ENCODE measurements around the gene TP63. TPM values are rescaled to one million over a fixed set of nuclear protein-coding genes. Genes with fewer than 3 reads are reported as not detected.
"Not testable (repeated sequence)": the region's sequence is repeated elsewhere in the genome, so short reads cannot be mapped to it uniquely, and the experiment has no call there.

The TP63 gene
- total RNA-seq, 2 experiments from 2014 or later: 0.34 to 0.53 TPM

DNA sequence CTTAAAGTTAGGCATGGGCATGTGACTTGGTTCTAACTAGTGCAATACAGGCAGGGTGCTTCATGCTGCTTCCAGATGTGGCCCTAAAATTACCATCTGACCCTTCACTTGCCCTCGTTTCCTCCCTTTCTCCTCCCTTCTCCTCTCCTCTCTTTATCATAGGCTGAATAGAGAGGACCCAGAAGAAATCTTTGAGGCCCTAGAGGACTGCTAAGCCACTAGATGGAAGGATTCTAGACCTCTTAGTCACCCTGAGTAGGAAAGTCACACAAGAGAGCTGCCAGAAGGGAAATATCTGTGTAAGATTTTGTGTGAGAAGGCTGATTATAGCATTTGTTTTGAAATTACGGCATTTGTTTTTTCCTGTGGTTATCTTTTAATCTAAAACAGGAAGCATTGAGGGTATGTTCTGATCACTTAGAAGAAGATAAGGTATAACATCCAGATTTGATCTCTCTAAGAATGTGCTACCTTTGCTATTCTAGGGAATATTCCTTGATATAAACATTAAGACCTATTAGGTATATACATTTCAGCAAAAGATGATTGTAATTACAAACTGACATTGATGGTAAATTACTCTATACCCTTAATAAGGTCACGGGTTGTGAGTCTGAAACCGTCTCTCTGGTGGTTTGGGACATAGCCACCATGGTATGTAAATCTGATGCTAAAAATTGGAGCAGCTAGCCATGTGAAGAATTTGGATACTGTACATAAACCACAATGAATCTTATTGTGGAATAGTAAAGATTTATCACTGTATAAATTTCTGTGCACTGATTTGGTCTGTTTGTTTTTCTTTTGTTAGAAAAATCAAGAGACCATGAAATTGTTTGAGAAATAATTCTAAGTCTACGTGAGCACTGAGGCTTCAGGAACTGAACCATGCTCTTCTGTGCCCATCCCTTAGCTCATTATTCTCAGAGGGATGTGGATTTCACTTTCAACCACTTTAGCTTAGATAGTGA, 84.1 kb downstream of the TP63 start:
- POLR2A ChIA-PET: no interaction called here
- CTCF ChIA-PET: no interaction called here

DNA sequence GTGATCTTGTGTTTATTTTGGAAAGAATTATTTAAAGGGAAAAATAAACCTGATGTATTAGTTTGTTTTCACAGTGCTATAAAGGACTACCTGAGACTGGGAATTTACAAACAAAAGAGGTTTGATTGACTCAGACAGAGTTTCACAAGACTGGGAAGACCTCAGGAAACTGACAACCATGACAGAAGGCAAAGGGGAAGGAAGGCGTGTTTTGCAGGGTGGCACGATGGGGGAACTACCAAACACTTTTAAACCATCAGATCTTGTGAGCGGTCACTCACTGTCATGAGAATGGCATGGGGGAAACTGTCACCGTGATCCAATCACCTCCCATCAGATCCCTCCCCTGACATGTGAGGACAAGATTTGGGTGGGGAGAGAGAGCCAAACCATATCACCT, 87.0 kb downstream of the TP63 start:
- ChIA-PET CTCF (no interaction called here), POLR2A (no interaction called here)

DNA sequence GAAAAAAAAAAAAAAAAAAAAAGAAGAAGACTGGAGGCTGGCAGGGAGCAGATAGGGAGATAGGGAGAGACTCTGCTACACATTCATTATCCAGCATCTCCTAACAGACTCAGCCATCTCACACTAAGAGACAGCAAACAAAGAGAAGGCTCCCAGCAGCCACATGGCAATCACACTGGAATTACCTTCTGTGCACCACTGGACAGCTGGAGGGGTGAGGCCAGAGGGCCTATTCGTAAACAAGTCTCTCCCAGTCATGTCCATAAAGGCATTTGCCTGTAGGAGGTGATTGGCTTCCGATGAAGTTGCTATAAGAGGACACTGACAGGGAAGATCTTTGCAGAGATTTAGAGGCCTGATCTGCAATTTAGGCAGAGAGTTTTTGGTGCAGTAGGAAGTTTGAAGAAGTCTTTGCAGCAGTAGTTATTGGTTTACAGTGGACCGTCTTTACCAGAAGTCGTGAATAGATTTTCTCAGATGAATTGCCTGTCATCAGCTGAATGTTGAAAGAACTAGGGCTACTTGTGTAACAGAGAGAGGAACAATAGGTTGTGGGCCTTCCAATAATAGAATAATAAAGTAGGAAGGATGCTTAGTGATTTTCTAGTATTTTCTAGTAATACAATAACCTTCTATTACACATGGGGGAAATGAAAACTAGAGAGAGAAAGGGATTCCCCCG, 89.7 kb downstream of the TP63 start:
- POLR2A ChIA-PET: no interaction called here
- CTCF ChIA-PET: no interaction called here

DNA sequence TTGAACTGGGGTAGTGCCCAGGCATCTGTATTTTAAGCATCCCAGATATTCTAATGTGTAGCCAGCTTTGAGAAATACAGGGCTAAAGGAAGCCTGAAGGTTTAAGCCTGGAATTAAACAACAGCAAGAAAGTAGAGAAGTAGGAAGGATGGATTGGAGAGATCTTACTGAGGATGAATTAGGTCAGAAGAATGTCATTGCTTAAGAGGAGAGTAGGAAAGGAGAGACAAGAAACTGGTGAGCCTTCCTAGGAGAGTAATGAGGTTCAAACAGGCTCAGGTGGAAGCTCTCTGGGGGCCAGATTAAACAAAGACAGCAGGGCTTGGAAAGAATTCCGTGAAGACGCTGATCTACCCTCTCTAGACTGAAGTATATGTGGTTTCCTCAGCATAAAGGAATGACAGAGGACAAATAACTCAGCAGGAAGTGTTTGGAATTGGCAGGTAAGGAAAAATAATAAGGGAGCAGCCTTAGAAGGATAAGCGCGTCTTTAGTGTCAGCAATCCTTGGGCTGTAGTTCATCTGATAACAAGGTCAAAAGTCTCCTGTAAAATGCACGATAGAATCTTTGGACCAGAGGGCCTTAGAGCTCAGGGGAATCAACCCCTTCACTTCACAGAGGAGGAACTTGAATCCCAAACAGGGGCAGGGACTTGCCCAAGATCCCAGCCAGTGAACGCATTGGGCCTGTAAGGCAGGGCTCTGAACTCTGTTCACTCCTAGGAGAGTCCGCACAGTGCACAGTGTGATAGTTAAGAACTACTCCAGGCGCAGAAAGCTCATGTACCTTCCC, 90.9 kb downstream of the TP63 start:
- CTCF ChIA-PET: no interaction called here
- POLR2A ChIA-PET: no interaction called here

DNA sequence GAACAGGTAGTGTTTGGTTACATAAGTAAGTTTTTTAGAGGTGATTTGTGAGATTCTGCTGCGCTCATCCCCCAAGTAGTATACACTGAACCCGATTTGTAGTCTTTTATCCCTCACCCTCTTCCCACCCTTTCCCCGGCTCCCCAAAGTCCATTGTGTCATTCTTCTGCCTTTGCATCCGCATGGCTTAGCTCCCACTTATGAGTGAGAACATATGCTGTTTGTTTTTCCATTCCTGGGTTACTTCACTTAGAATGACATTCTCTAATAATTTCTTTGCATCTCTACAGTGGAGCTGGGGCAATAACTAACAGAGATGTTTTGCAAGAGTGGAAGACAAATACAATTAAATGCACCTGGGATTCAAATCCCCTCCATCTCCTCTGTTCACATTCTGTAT, 93.2 kb downstream of the TP63 start:
- ChIA-PET POLR2A (no interaction called here), CTCF (no interaction called here)

DNA sequence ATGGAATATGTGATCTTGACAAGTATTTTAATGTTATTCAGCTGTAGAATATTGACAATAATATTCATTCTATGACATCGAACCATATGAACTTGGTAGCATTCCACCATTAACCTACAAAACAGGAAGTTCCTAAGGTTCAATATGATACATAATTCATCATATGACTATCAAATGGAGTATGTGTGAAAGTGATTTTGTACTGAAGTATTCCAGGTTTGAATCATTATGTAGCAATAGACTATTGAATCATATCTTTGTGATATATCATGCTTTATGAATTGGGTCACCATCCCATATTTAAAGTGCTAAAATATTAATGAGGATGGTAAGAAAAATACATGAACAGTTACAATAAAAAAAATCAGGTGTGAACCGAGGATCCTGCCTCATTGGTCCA, 95.1 kb downstream of the TP63 start:
- ChIA-PET POLR2A (no interaction called here), CTCF (no interaction called here)

DNA sequence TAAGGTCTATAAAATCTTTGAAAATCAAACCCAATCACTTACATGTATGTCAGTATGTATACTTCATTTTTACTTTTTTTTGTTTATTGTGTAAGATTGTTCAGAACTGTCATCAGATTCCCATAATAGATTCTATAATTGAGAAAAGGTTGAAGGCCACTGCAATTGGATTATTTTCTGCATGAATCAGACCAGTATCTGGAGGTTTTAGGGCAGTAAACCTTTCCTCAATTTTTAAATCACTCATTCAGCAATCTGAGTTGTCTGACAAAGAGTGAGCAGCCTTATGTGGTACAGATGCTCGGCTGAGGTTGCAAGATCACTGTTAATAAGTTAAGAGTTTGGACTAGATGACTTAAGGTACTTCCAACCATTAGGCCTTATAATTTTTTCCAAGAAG, 96.0 kb downstream of the TP63 start:
- CTCF ChIA-PET: no interaction called here
- POLR2A ChIA-PET: no interaction called here

DNA sequence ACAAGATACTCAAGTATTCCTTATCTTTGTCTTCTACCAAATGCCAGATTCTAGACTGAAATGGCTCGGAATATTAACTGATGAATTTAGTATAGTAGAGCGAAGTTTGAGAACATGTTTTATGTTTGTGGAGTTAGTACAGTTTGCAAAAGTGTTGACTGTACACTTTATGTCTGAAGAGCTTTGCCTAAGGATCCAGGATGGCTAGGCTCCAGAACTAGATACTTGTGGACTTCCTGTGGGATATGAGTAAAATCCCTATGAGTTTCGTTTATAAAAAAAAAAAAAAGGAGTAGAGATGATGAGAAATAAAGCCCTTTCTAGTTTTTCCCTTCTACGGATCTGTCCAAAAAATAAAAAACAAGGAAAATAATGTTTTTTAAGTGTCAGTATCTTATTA, 96.7 kb downstream of the TP63 start:
- POLR2A ChIA-PET: no interaction called here
- CTCF ChIA-PET: no interaction called here

DNA sequence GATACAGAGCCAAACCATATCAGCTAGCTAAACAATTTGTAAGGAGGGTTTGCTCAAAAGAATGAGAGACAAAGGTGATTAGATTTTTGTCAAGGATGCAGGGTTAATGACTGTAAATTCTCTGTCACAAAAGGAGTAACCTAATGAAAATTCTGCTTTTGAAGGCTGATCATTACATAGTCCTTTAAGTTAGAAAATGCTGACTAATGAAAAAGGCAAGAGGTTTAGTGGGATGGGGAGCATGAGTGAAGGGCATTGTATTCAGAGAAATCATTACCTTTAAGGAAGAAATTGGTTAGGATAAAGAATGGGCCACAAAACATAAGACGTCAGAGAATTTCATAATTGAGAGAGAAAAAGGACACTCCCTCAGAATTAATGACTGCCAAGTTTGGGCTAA, 97.7 kb downstream of the TP63 start:
- CTCF ChIA-PET: no interaction called here
- POLR2A ChIA-PET: no interaction called here

DNA sequence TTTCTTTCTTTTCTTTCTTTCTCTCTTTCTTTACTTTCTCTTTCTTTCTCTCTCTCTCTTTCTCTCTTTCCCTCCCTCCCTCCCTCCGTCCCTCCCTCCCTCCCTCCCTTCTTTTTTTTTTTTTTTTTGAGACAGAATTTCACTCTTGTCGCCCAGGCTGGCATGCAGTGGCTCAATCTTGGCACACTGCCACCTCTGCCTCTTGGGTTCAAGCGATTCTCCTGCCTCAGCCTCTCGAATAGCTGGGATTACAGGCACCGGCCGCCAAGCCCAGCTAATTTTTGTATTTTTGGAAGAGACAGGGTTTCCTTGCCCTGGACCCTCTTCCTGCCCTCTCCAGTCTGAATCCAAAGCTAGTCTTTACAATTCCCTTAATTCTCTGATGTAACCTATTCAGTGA, 102.9 kb downstream of the TP63 start:
- CTCF ChIA-PET: no interaction called here
- POLR2A ChIA-PET: no interaction called here

DNA sequence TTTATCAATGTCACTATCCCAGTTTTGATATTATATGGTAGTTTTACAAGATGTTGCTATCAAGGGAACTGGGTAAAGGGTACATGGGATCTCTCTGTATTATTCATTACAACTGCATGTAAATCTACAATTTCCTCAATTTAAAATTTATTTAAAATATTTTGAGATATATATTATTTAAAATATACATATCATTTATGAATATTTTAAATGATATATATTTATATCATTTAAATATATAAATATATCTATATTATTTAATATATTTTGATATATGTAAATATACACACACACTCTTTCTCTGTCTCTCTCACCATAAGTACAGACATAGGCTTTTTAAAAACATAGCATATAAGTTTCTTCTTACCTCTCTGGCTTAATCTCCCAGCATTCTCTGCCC, 104.7 kb downstream of the TP63 start:
- POLR2A ChIA-PET: no interaction called here
- CTCF ChIA-PET: no interaction called here

DNA sequence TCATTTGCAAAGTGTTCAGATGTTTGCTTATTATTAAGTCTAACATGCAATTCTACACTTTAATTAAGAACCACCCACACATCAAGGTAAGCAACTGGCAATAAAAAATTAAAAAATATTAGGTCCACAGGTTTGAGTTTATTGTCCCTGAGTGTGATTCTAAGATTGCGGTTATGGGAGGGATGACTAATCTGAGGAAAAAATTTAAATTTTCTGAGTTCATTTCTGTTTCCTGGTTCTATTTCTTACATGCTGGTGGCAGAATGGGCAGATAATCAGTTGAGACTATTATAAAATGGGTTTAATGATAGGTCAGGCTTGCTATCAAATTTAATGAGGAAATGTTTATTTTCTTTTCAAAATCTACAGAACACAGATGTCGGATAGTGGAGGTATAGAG, 105.9 kb downstream of the TP63 start:
- ChIA-PET CTCF (no interaction called here), POLR2A (no interaction called here)

DNA sequence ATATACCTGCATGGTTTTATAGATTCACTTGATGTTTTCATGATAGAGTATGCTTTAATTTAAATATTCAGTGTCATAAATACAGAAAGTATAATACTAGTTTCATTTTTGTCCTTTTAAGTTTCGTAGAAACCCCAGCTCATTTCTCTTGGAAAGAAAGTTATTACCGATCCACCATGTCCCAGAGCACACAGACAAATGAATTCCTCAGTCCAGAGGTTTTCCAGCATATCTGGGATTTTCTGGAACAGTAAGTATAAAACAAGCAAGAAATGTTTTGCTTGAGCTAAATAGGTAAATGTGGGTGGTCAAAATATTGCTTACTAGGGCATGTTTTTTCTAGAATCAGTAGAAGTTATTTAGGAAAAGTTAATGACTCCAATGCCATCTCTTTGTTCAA, 106.4 kb downstream of the TP63 start:
- ChIA-PET POLR2A (no interaction called here), CTCF (no interaction called here)

DNA sequence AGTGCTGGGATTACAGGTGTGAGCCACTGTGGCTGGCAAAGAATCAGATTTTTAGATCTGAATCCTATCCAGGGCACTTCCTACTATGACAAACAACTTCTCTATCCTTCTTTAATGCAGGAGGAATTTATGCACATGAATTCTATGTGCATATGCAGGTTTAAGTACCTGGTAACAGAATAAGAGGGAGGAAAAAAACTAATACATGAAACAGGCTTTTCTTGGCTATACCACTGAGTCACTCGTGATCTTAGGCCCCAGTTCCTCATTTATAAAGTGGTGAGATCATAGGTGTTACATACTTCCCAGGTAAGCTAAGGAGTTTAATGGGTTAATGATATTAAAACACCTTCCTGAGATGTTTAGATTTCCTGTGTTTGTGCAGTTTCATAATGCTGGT, 108.2 kb downstream of the TP63 start:
- ChIA-PET POLR2A (no interaction called here), CTCF (no interaction called here)

DNA sequence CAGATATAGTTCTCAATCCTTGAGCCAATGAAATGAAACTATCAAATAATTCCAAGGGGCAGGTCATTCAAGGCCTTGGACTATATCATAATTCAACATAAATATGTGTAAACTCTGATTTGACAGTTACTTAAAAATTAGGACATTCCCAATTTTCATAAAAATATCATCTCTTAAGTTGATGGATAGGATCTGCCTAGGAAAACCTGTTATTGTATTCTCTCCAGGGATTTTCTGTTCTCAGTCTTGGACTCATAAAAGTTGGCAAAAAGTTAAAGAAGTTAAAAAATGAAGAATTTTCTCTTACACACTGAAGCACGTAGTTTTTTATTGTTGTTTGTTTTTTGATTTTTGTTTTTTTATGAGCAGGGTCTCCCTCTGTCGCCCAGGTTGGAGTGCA, 109.0 kb downstream of the TP63 start:
- ChIA-PET POLR2A (no interaction called here), CTCF (no interaction called here)

DNA sequence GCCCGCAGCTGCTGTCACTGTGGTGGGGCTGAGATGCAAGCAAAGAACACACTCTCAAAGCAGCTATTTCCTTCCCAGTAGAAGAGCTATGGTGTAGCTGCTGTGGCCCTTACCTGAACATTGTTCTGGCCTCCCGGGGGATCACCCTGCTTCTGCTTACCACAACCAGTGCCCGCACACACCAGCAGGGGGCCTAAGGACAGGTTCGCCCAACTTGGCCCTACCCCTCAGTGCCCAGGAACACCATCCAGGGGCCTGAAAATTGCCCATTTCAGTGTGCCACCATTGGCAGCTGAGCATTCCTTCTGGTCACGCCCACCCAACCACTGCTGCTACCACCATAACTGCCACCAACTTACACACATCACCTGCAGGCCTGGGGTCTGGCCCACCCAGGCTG, 113.0 kb downstream of the TP63 start:
- POLR2A ChIA-PET: no interaction called here
- CTCF ChIA-PET: no interaction called here

DNA sequence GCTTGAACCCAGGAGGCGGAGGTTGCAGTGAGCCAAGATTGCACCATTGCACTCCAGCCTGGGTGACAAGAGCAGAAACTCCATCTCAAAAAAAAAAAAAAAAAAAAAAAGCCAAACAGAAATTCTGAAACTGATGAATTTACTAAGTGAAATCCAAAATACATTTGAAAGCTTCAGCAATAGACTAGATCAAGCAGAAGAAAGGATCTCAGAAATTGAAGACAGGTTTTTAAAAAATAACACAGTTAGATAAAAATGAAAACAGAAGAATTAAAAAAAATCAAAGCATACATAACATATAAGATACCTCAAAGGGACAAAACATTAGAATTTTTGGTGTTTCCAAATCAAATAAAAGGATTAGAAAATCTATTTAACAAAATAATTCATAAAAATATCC, 114.4 kb downstream of the TP63 start:
- CTCF ChIA-PET: no interaction called here
- POLR2A ChIA-PET: no interaction called here

DNA sequence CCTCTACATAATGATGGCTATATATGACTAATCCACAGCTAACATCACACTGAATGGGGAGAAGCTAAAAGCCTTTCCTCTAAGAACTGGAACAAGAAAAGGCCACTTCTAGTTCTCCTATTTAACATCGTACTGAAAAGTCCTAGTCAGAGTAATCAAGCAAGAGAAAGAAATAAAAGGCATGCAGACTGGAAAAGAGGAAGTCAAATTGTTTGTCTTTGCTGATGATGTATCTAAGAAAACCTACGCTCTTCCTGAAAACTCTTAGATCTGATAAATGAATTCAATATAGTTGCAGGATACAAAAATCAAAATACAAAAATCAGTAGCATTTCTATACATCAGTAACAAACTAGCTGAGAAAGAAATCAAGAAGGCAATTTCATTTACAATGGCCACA, 116.9 kb downstream of the TP63 start:
- ChIA-PET POLR2A (no interaction called here), CTCF (no interaction called here)

DNA sequence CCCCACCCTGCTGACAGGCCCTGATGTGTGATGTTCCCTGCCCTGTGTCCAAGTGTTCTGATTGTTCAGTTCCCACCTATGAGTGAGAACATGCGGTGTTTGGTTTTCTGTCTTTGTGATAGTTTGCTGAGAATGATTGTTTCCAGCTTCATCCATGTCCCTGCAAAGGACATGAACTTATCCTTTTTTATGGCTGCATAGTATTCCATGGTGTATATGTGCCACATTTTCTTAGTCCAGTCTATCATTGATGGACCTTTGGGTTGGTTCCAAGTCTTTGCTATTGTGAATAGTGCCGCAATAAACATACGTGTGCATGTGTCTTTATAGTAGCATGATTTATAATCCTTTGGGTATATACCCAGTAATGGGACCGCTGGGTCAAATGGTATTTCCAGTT, 119.8 kb downstream of the TP63 start:
- CTCF ChIA-PET, POLR2A ChIA-PET: not testable (repeated sequence)

DNA sequence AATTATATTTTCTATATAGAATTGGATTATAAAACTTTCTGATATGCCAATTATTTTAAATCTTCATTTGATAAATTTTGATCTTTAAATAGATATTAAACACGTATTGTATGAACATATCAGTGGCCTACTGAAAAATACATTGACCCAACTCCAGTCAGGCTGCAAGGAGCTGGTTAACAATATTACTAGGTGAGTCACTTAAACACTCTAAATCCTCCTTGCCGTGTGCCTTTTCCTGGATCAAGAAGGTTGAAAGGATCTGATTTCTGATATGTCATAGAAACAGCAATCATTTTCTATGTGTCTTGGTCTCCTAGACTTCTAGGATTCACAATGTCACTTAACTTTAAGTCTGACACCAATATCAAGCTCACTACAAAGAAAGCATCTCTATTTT, 123.2 kb downstream of the TP63 start:
- POLR2A ChIA-PET: no interaction called here
- CTCF ChIA-PET: no interaction called here

DNA sequence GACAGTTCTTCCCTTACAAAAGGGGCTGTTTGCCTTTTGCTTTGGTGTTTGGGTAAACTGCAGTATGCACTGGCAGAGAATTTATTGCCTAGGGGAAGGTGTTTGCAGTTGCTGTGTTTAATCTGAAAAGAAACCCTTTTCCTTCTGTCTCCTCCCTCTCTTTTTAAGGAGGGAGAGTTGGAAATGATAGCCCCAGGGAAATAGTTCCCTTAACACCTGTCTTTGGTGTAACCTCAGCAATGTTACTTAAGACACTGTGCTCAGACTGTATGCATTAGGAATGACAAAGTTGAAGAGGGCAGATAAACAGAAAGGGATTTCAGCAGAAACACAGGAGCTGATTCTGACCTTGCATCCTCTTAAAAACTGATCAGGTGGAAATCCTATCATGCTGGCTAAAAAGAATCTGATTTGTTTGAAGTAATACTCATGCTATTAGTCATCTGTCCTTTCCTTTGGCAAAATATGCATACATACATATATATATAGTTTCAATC, 125.4 kb downstream of the TP63 start:
- ChIA-PET CTCF (no interaction called here), POLR2A (no interaction called here)
